Non-pigmented ciliary epithelial cell (primary cell): ENCODE data around the gene ZNRF1.

Experiments used
- DNase-seq: peaks from one replicate; pipeline ENCODE4 v3.0.0-alpha.2; 2010; ENCODE audit warnings: low read depth

Gene ZNRF1

DNA sequence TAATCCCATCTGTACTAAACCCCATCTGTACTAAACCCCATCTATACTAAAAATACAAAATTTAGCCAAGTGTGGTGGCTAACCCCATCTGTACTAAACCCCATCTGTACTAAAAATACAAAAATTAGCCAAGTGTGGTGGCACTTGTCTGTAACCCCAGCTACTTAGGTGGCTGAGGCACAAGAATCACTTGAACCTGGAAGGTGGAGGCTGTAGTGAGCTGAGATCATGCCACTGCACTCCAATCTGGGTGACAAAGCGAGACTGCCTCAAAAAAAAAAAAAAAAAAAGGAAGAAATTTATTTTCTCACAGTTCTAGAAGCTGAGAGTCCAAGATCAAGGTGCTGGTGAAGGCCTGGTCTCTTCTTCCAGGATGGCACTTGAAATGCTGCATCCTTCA lies 161.6 kb downstream of the ZNRF1 start:
- no peak for DNase-seq
